HepG2 (cell line): ENCODE data around the gene ADCY1. TPM values are rescaled to one million over a fixed set of nuclear protein-coding genes. Genes with fewer than 3 reads are reported as not detected.

ENCODE experiments used
- ATAC-seq: fragments of 200-7000 bp; cut with Tn5 transposase; 3 replicates; pipeline ENCODE4 v1.9.1; 2020; ENCODE audit warnings: mild to moderate bottlenecking, moderate library complexity
- BruUV-seq: library from RNA; stranded (reverse); fragments of 400-500 nt; replicated peaks from 2 replicates; lab custom pipeline; 2021; lab: Mats Ljungman, UMichigan
- CTCF ChIA-PET: fragments of 300-600 bp; formaldehyde crosslinking; extraction: SDS; loops from one replicate; lab custom pipeline; 2021; ENCODE audit warnings: low total read pairs, inconsistent platforms, low intra/inter-chr PET ratio; lab: Yijun Ruan, JAX
- POLR2A ChIA-PET: fragments of 350-600 bp; sonication (Branson Sonifier 250); formaldehyde crosslinking; loops from one replicate; lab custom pipeline; 2020; ENCODE audit warnings: antibody characterized with exemption, inconsistent platforms; lab: Yijun Ruan, JAX
- DNase-seq: peaks from one replicate; pipeline ENCODE4 v3.0.0-alpha.2; 2015; ENCODE audit warnings: low spot score
- FAIRE-seq: peaks from 3 replicates; lab custom pipeline; 2011; peaks lifted over from hg19 to GRCh38; lab: Jason Lieb, UNC
- H2AFZ ChIP-seq: one replicate; pipeline ENCODE4 v1.6.1; 2011; ENCODE audit warnings: low read length, inconsistent platforms
- H3K27ac ChIP-seq: fragments of 300-600 bp; 3 replicates; pipeline ENCODE4 v1.8.0; 2011; ENCODE audit warnings: mixed run types, mild to moderate bottlenecking, mixed read lengths, low read length, inconsistent platforms; ENCODE audit not compliant: insufficient read depth; ENCODE audit errors: extremely low read length
- H3K27me3 ChIP-seq, 2 experiments: fragments of 200-600 bp in 1 of 2; 2 replicates in 1 of 2; 3 replicates in 1 of 2; pipeline versions ENCODE4 v1.6.0 to v1.8.0; 2011; ENCODE audit warnings: low read length in 2 of 2, mild to moderate bottlenecking in 2 of 2, moderate library complexity in 2 of 2, inconsistent platforms in 1 of 2; ENCODE audit not compliant: insufficient read depth in 2 of 2, control insufficient read depth in 1 of 2
- H3K36me3 ChIP-seq, 2 experiments: fragments of 200-600 bp in 1 of 2; replicated peaks in 1 of 2; 2 replicates in 1 of 2; 3 replicates in 1 of 2; pipeline versions ENCODE4 v1.5.1 to v1.8.0; 2011; ENCODE audit warnings: low read length in 2 of 2, inconsistent platforms in 1 of 2; ENCODE audit not compliant: insufficient read depth in 2 of 2, control insufficient read depth in 1 of 2
- H3K4me1 ChIP-seq: 2 replicates; pipeline ENCODE4 v1.5.1; 2012; ENCODE audit warnings: low read length, inconsistent platforms; ENCODE audit not compliant: insufficient read depth
- H3K4me2 ChIP-seq: 2 replicates; pipeline ENCODE4 v1.6.0; 2011; ENCODE audit warnings: low read depth, low read length, inconsistent platforms
- H3K4me3 ChIP-seq, 3 experiments: fragments of 200-600 bp in 1 of 3; sonication (generic), shearing (Covaris generic) in 1 of 3; replicated peaks in 1 of 3; 2 replicates each; pipeline ENCODE4 v1.5.1; 2011 to 2016; ENCODE audit warnings: low read length in 3 of 3, inconsistent platforms in 2 of 3, low read depth in 2 of 3, mild to moderate bottlenecking in 2 of 3, control low read depth in 1 of 3, mixed read lengths in 1 of 3; ENCODE audit not compliant: insufficient read depth in 1 of 3
- H3K79me2 ChIP-seq: one replicate; pipeline ENCODE4 v1.6.1; 2011; ENCODE audit warnings: low read length, inconsistent platforms; ENCODE audit not compliant: insufficient read depth
- H3K9ac ChIP-seq: 2 replicates; pipeline ENCODE4 v1.6.0; 2011; ENCODE audit warnings: mild to moderate bottlenecking, low read depth, low read length, inconsistent platforms; ENCODE audit not compliant: insufficient read depth
- H3K9me3 ChIP-seq: 2 replicates; pipeline ENCODE4 v1.5.1; 2012; ENCODE audit warnings: mild to moderate bottlenecking, low read length
- H4K20me1 ChIP-seq: 2 replicates; pipeline ENCODE4 v1.6.0; 2011; ENCODE audit warnings: inconsistent platforms, mild to moderate bottlenecking, low read length, moderate library complexity; ENCODE audit not compliant: insufficient read depth
- POGZ ChIP-seq: sonication (generic); formaldehyde crosslinking; IDR thresholded peaks from 2 replicates; pipeline ENCODE4 v1.4.0; 2020; ENCODE audit warnings: mild to moderate bottlenecking, missing genetic modification reagents
- REST ChIP-seq, 2 experiments: IDR thresholded peaks; 2 replicates each; pipeline ENCODE4 v1.6.1; 2011 to 2012; ENCODE audit warnings: low read length in 2 of 2, borderline replicate concordance in 1 of 2, low read depth in 1 of 2, mild to moderate bottlenecking in 1 of 2, moderate library complexity in 1 of 2
- TCF7 ChIP-seq: sonication (generic); IDR thresholded peaks from 2 replicates; pipeline ENCODE4 v1.6.1; 2016; ENCODE audit warnings: antibody characterized with exemption, low read depth
- WGBS: methylation state at CpG from one replicate; pipeline ENCODE4 v1.1.6; 2017; ENCODE audit warnings: low lambda C conversion rate; 5-methylcytosine and 5-hydroxymethylcytosine counted together
- in situ Hi-C: cut with HindIII; loops from 2 replicates; pipeline ENCODE4 v1.10.0; 2017; ENCODE audit warnings: low pct_unique_long_range_greater_than_20kb; ENCODE audit not compliant: extremely low pct_ligation_motif_present
- intact Hi-C: fragments of 100-400 bp; cut with micrococcal nuclease; formaldehyde crosslinking; loops from one replicate; pipeline ENCODE4 v1.10.0; 2022; ENCODE audit not compliant: unreplicated experiment
- polyA plus RNA-seq, 8 experiments: library from polyadenylated mRNA; depleted of rRNA in 3 of 8; stranded (reverse) in 7 of 8; unstranded in 1 of 8; fragments of >200 nt; fragmentation: Illumina TruSeq in 4 of 8; extraction: Trizol in 4 of 8; gene quantifications; 2 replicates each; pipeline versions ENCODE4 v1.2.1 to v1.2.3, GENCODE V29; 2011 to 2016; ENCODE audit warnings: low read depth in 4 of 8, missing spikeins in 1 of 8, mixed read lengths in 1 of 8; ENCODE audit not compliant: insufficient read depth in 1 of 8
- total RNA-seq, 5 experiments: library from RNA; depleted of rRNA; stranded (reverse); fragments of >200 nt; fragmentation: Illumina TruSeq; extraction: Trizol; gene quantifications; 2 replicates each; pipeline ENCODE4 v1.2.3, GENCODE V29; 2016; ENCODE audit warnings: low read depth in 1 of 5

Gene ADCY1
- total and polyA plus RNA-seq, 2 of the 13 experiments (the other 11 are each of a cell fraction or from before 2014, with no cell fraction given) = 0.80 to 1.2 TPM

- Histone ChIP-seq H3K27me3 (peaks cover 0 to 18% of the 10 kb centered on the region in 2 experiments; a peak in 4 of 5 replicates), H3K9me3 (no peaks in the 10 kb centered on the region), H4K20me1 (0 out of 2 replicates have a peak, but pooled peaks cover 3% of the 10 kb centered on the region), H3K4me2 (no peak overlapping the region), H2AFZ (no peak overlapping the region), H3K27ac (no peak overlapping the region), H3K9ac (no peak overlapping the region), H3K36me3 (no peaks in the 10 kb centered on the region), H3K79me2 (no peaks in the 10 kb centered on the region), H3K4me3 (no peak overlapping the region), H3K4me1 (no peaks in the 10 kb centered on the region)
- no TSS peak for BruUV-seq
- ChIA-PET POLR2A (no interaction called here), CTCF (no interaction called here)
- no peak for FAIRE-seq
- intact Hi-C loops = loop anchor here (10.0 kb wide), 1 partner anchor 435 kb away; the partner anchor contains the start of gene RAMP3
- ATAC-seq = no peak
- in situ Hi-C loops = loop anchor here (25.0 kb wide), 1 partner anchor 428 kb away; the partner anchor contains the start of gene RAMP3
- TF ChIP-seq TCF7 = no peak
- no peak for DNase-seq
- 35% methylated on average over 7 of the region's 17 CpGs for WGBS
Measured at GRCh38 chr7:45589915-45590678, 15.9 kb downstream of the ADCY1 start.

- Histone ChIP-seq H3K4me2 (no peak overlapping the region), H3K4me1 (no peaks in the 10 kb centered on the region), H3K27ac (no peak overlapping the region), H3K9me3 (no peaks in the 10 kb centered on the region), H3K36me3 (no peaks in the 10 kb centered on the region), H3K4me3 (no peak overlapping the region), H3K27me3 (peaks cover 0 to 18% of the 10 kb centered on the region in 2 experiments; a peak in 4 of 5 replicates), H3K9ac (no peak overlapping the region), H3K79me2 (no peaks in the 10 kb centered on the region), H2AFZ (no peak overlapping the region), H4K20me1 (0 out of 2 replicates have a peak, but pooled peaks cover 3% of the 10 kb centered on the region)
- POLR2A ChIA-PET = no interaction called here
- TF ChIP-seq POGZ (CRISPR knock-in tag) = no peak
- TF ChIP-seq REST (IDR thresholded peaks at IDR 0.05; ENCODE audit: borderline replicate concordance in 1 of 2, low read depth in 1 of 2, low read length in 2 of 2) = peak; percentile 9 to 51; a peak in 3 of 4 replicates
- FAIRE-seq (no peak), DNase-seq (no peak), ATAC-seq (peak; percentile 34; the same call in 2 of the 3 replicates)
- no CpG with 5 or more reads among the region's 5 CpGs for WGBS
- intact Hi-C loops = no loop called here
- CTCF ChIA-PET = no interaction called here
- no TSS peak for BruUV-seq
- in situ Hi-C loops = loop anchor here (25.0 kb wide), 1 partner anchor 428 kb away; the partner anchor contains the start of gene RAMP3
Measured at GRCh38 chr7:45590679-45591057, 16.5 kb downstream of the ADCY1 start.
